Spleen (tissue), 11 donors: Measurements from ENCODE around the gene TM4SF18. TPM values are rescaled to one million over a fixed set of nuclear protein-coding genes. Genes with fewer than 3 reads are reported as not detected.

Experiments used
- DNase-seq: peaks from one replicate; pipeline ENCODE4 v3.0.0-alpha.2; 2020
- H3K27ac ChIP-seq, 8 donors: fragments of 200-600 bp; sonication (generic) in 7 of 8; 1 replicate in 4 of 8; 2 replicates in 4 of 8; pipeline versions ENCODE4 v1.5.0 to v1.8.0; 2016 to 2021; ENCODE audit warnings: inconsistent platforms in 4 of 8, mild to moderate bottlenecking in 4 of 8, moderate library complexity in 1 of 8
- H3K27me3 ChIP-seq, 7 donors: fragments of 200-600 bp; sonication (generic) in 6 of 7; replicated peaks in 1 of 7; 1 replicate in 4 of 7; 2 replicates in 3 of 7; pipeline versions ENCODE4 v1.5.0 to v1.8.0; 2016 to 2021; ENCODE audit warnings: inconsistent platforms in 3 of 7, mild to moderate bottlenecking in 1 of 7
- H3K36me3 ChIP-seq, 6 donors: fragments of 200-600 bp; sonication (generic) in 5 of 6; 1 replicate in 4 of 6; 2 replicates in 2 of 6; pipeline versions ENCODE4 v1.5.0 to v1.8.0; 2016 to 2021; ENCODE audit warnings: inconsistent platforms in 2 of 6
- H3K4me1 ChIP-seq, 6 donors: fragments of 200-600 bp; sonication (generic) in 5 of 6; 1 replicate in 3 of 6; 2 replicates in 3 of 6; pipeline versions ENCODE4 v1.5.0 to v1.8.0; 2016 to 2021; ENCODE audit warnings: inconsistent platforms in 3 of 6
- H3K4me3 ChIP-seq, 8 donors: fragments of 200-600 bp; sonication (generic) in 7 of 8; 1 replicate in 4 of 8; 2 replicates in 4 of 8; pipeline versions ENCODE4 v1.5.0 to v1.8.0; 2016 to 2021; ENCODE audit warnings: inconsistent platforms in 4 of 8, mild to moderate bottlenecking in 4 of 8, moderate library complexity in 2 of 8
- H3K9me3 ChIP-seq, 8 donors: fragments of 200-600 bp; sonication (generic) in 7 of 8; 1 replicate in 4 of 8; 2 replicates in 4 of 8; pipeline versions ENCODE4 v1.5.0 to v1.8.0; 2016 to 2021; ENCODE audit warnings: inconsistent platforms in 4 of 8
- POLR2A ChIP-seq, 3 donors: fragments of 450-650 bp; IDR thresholded peaks; one replicate each; pipeline ENCODE4 v1.5.1; 2017; ENCODE audit warnings: antibody characterized with exemption in 3 of 3, mild to moderate bottlenecking in 1 of 3
- POLR2AphosphoS5 ChIP-seq, 3 donors: sonication (generic); formaldehyde crosslinking; IDR thresholded peaks; one replicate each; pipeline ENCODE4 v1.5.1; 2017; ENCODE audit warnings: antibody characterized with exemption in 3 of 3
- WGBS, 5 donors: extraction: QIAGEN DNeasy Blood & Tissue Kit in 3 of 5; methylation state at CpG; one replicate each; pipeline versions ENCODE4 v1.1.5 to v1.1.7; 2013 to 2018; 5-methylcytosine and 5-hydroxymethylcytosine counted together
- intact Hi-C: fragments of 100-400 bp; cut with DNase I; formaldehyde crosslinking; loops from one replicate; pipeline ENCODE4 v1.15.0; 2023; ENCODE audit warnings: low total_unique reads
- polyA plus RNA-seq, 3 donors: library from polyadenylated mRNA; stranded (reverse); fragments of 200-250 nt; gene quantifications; one replicate each; pipeline ENCODE4 v1.2.1, GENCODE V29; 2013
- total RNA-seq, 7 donors: library from RNA; depleted of rRNA in 3 of 7; stranded (reverse); fragments of >200 nt in 3 of 7; fragmentation: NEBNext Ultra II Directional in 4 of 7; extraction: Animal tissue kit (Norgen Biotek cat#: 25700) in 4 of 7; gene quantifications; one replicate each; pipeline versions ENCODE4 v1.1.0 to v1.2.1, GENCODE V29; 2016 to 2021
- TF ChIP-seq, protein P1 (sequence below), 11 experiments: fragments of 200-600 bp in 7 of 11; fragments of 450-650 bp in 4 of 11; sonication (generic) in 4 of 11; IDR thresholded peaks in 8 of 11; conservative IDR thresholded peaks in 3 of 11; 1 replicate in 7 of 11; 2 replicates in 4 of 11; pipeline versions ENCODE4 v1.4.0 to v1.8.0; 2016 to 2021; ENCODE audit warnings: antibody characterized with exemption in 11 of 11, inconsistent platforms in 4 of 11, mild to moderate bottlenecking in 1 of 11
- donor health status: healthy with polysubstance abuse.
- donor health status: DM: no; HTN: no; CAD: no; lungs with moderate emphysema.
- donor health status: DM: no; HTN: no; CAD: no.
- donor health status: Bipolar disorder and iron deficiency.
- donor health status: healthy.
- donor health status: DM: no; HTN: no; CAD: no.
- donor health status: DM: yes; HTN: yes; CAD: no.

Gene TM4SF18
- total and polyA plus RNA-seq, 10 donors: 6.6 to 97.4 (median 49.1) TPM

DNA sequence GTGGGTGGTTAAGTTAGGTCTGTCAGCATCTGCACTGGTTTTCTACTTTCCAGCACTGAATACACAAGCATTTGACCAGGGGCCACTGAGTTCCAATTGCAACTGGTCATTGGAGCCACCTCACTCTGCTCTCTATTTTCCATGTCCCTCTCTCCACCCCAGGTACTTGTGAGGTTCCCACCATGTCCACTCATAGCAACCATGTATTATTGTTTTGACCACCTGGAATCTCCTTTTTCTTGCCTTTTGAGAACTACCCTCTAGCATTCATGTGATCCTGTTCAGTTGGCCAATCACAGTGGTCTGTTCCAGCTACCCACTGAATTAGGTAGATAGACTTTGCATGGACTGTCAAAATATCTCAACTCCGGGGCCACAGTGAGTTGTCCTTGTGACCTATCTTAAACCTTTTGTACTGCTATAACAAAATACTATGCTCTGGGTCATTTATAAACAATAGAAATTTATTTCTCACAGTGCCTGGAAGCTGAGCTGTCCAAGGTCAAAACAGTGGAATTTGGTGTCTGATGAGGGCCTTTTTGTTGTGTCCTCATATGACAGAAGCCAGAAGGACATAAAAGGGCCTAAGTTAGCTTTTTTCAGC lies 20.2 kb upstream of the TM4SF18 start:
- TF ChIP-seq, protein P1, sequence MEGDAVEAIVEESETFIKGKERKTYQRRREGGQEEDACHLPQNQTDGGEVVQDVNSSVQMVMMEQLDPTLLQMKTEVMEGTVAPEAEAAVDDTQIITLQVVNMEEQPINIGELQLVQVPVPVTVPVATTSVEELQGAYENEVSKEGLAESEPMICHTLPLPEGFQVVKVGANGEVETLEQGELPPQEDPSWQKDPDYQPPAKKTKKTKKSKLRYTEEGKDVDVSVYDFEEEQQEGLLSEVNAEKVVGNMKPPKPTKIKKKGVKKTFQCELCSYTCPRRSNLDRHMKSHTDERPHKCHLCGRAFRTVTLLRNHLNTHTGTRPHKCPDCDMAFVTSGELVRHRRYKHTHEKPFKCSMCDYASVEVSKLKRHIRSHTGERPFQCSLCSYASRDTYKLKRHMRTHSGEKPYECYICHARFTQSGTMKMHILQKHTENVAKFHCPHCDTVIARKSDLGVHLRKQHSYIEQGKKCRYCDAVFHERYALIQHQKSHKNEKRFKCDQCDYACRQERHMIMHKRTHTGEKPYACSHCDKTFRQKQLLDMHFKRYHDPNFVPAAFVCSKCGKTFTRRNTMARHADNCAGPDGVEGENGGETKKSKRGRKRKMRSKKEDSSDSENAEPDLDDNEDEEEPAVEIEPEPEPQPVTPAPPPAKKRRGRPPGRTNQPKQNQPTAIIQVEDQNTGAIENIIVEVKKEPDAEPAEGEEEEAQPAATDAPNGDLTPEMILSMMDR (IDR thresholded peaks at IDR 0.05 in 8 of 11, conservative IDR thresholded peaks at IDR 0.05 in 3 of 11): no peak
- no peak for TF ChIP-seq POLR2A (IDR thresholded peaks at IDR 0.05)
- no peak for TF ChIP-seq POLR2AphosphoS5 (IDR thresholded peaks at IDR 0.05)
- no peaks in the 10 kb centered on the region for H3K4me1 ChIP-seq
- no peaks in the 10 kb centered on the region for H3K27me3 ChIP-seq
- WGBS, 5 donors: 67 to 87% (median 71%) methylated on average over 1 of the region's 1 CpG
- no peak overlapping the region for H3K4me3 ChIP-seq
- no peaks in the 10 kb centered on the region for H3K36me3 ChIP-seq
- intact Hi-C loops: no loop called here
- no peak for DNase-seq
- peaks cover 0 to 4% (median 0%) of the 10 kb centered on the region in 8 donors for H3K9me3 ChIP-seq
- H3K27ac ChIP-seq: peak overlapping the region in 7 of 8 donors; percentile 21 to 72 (median 61)

DNA sequence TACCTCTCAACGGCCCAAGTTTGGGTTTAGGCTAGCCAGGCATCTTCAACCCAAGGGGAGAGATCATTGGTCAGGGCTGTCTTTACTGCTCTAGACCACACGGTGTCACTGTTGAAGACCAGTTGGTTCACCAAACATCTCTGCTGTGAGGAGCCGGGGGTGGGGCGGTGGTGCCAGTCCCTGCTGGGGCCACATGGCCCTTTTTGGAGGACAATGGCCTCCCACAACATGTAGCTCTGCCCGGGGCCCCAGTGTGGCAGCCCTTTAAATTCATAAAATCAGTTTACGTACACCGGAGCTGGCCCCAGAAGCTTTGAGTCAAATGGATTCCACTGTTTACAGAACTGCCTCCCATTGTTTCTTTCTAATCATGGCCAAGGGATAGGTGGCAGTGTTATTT lies 19.1 kb upstream of the TM4SF18 start:
- Histone ChIP-seq H3K27ac (peak overlapping the region in 3 of 8 donors; percentile 29 to 72 (median 59)), H3K4me3 (no peak overlapping the region), H3K9me3 (peaks cover 0 to 4% (median 0%) of the 10 kb centered on the region in 8 donors), H3K4me1 (no peaks in the 10 kb centered on the region), H3K36me3 (no peaks in the 10 kb centered on the region), H3K27me3 (no peaks in the 10 kb centered on the region)
- 50 to 69% (median 60%) methylated on average over 7 of the region's 7 CpGs for WGBS, 5 donors
- peak; percentile 78 for DNase-seq
- TF ChIP-seq, protein P1 (IDR thresholded peaks at IDR 0.05 in 8 of 11, conservative IDR thresholded peaks at IDR 0.05 in 3 of 11): peak in 9 of 11 experiments; percentile 39 to 73 (median 55)
- TF ChIP-seq POLR2A (IDR thresholded peaks at IDR 0.05): no peak
- no peak for TF ChIP-seq POLR2AphosphoS5 (IDR thresholded peaks at IDR 0.05)
- intact Hi-C loops: no loop called here

DNA sequence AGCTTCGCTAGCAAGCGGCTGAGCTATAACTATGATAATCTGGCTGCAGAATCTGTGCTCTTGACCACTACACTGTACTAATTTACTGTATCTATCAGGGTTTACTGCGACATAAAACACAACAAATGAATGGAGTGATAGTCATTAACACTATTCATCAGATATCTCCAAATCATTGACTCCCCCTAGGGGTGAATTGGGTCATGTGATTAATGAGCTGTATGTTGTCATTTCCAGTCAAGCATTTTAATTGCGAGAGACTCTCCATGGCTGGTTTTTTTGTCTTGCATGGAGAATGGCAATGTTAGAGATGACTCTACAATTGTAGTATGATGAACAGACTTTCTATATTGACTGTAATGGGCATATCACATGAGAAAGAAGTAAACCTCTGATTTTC lies 10.5 kb upstream of the TM4SF18 start:
- WGBS, 5 donors: 87 to 97% (median 90%) methylated on average over 4 of the region's 4 CpGs
- intact Hi-C loops: no loop called here
- Histone ChIP-seq H3K4me3 (no peak overlapping the region), H3K9me3 (no peaks in the 10 kb centered on the region), H3K27me3 (peaks cover 0 to 6% (median 0%) of the 10 kb centered on the region in 7 donors), H3K36me3 (no peaks in the 10 kb centered on the region), H3K4me1 (peaks cover 0 to 11% (median 0%) of the 10 kb centered on the region in 6 donors), H3K27ac (no peak overlapping the region)
- no peak for DNase-seq
- TF ChIP-seq, protein P1 (IDR thresholded peaks at IDR 0.05 in 8 of 11, conservative IDR thresholded peaks at IDR 0.05 in 3 of 11): no peak
- TF ChIP-seq POLR2A (IDR thresholded peaks at IDR 0.05) (no peak), POLR2AphosphoS5 (IDR thresholded peaks at IDR 0.05) (no peak)

DNA sequence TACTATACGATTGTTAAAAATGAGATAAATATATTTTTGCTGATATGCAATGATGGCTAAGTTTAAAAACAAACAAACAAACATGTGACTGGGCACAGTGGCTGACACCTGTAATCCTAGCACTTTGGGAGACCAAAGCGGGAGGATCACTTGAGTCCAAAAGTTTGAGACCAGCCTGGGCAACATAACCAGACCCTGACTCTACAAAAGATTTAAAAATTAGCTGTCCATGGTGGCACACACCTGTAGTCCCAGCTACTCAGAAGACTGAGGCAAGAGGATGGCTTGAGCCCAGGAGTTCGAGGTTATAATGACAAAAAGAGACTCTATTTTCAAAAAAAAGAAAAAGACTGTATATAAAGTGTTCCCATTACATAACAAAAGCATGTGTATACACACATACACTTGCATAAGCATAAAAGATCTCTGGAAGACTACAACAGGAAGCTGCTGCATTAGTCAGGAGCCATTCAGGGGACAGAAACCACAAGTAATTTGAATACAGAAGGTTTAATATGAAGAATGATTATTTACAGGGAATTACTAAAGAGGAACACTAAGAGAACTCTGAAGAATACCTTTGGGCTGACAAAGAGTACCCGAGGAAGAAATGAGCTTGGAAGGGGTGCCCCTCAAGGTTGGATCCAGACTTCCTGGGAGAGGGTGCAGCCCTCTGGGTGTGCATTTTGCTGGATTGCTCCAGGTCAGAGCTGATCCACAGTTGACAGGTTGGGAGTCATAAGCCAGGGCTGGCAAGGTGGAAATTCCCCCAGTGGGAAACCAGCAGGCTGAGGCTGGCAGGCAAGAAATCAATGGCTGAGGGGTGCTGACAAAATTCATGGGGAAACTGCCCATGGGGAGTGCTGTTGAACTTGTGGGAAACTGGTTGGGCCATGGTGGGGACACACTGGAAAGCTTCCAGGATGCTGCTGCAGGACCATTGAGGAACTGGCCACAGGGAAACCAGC lies 9.3 kb upstream of the TM4SF18 start:
- intact Hi-C loops: no loop called here
- no peaks in the 10 kb centered on the region for H3K36me3 ChIP-seq
- TF ChIP-seq, protein P1 (IDR thresholded peaks at IDR 0.05 in 8 of 11, conservative IDR thresholded peaks at IDR 0.05 in 3 of 11): no peak
- TF ChIP-seq POLR2A (IDR thresholded peaks at IDR 0.05) (no peak), POLR2AphosphoS5 (IDR thresholded peaks at IDR 0.05) (no peak)
- DNase-seq: no peak
- H3K4me3 ChIP-seq: no peak overlapping the region
- no peak overlapping the region for H3K27ac ChIP-seq
- no peaks in the 10 kb centered on the region for H3K9me3 ChIP-seq
- WGBS, 5 donors: 63 to 69% (median 67%) methylated on average over 4 of the region's 4 CpGs
- peaks cover 0 to 6% (median 0%) of the 10 kb centered on the region in 7 donors for H3K27me3 ChIP-seq
- H3K4me1 ChIP-seq: peaks cover 0 to 11% (median 0%) of the 10 kb centered on the region in 6 donors
